C4-2B (cell line): ENCODE measurements around the gene POTEE.
"Not testable (repeated sequence)": the region's sequence is repeated elsewhere in the genome, so short reads cannot be mapped to it uniquely, and the experiment has no call there.

Source experiments
- CTCF ChIP-seq: fragments of 450-650 bp; conservative IDR thresholded peaks from 2 replicates; pipeline ENCODE4 v1.5.1; 2017; ENCODE audit warnings: mild to moderate bottlenecking
- ZFX ChIP-seq: fragments of 450-650 bp; IDR thresholded peaks from 2 replicates; pipeline ENCODE4 v1.6.1; 2017

- TF ChIP-seq CTCF, ZFX: not testable (repeated sequence)
Measured at GRCh38 chr2:131207839-131208238, 1.5 kb upstream of the POTEE start.
